Measurements from ENCODE around the gene CD55.

GRCh38 chr1:207291723-207292122 lies 29.8 kb upstream of the CD55 start:
- TF ChIP-seq CTCF (conservative IDR thresholded peaks at IDR 0.05; ENCODE audit: low read depth, low read length) (no peak), EZH2phosphoT487 (IDR thresholded peaks at IDR 0.05; ENCODE audit: borderline replicate concordance, low read length) (no peak)

Data from PC-3 (cell line).